B cell (primary cell): ENCODE data around the gene C8A.

Experiments used
- EZH2 ChIP-seq: IDR thresholded peaks from 2 replicates; pipeline ENCODE4 v1.6.1; 2012; ENCODE audit warnings: borderline replicate concordance, low read depth, mild to moderate bottlenecking, moderate library complexity, low read length; ENCODE audit not compliant: insufficient read depth, poor library complexity, severe bottlenecking
- TF ChIP-seq, protein P1 (sequence below): fragments of 200-600 bp; IDR thresholded peaks from one replicate; pipeline ENCODE4 v1.8.0; 2022; ENCODE audit warnings: antibody characterized with exemption, mild to moderate bottlenecking

DNA sequence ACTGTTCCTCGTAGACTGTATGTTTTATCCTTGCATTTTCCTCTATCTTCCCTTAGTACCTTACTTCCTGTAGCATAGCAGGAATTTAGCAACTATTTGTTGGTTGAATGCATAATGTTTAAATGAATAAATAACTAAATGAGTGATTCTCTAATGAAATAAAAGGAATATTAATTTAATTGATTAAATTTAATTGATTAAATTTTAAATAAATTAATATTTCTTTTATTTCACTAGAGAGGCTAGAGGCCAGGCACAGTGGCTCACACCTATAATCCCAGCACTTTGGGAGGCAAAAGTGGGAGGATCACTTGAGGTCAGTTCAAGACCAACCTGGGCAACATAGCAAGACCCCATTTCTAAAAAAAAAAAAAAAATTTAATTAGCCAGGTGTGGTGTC lies 85.4 kb downstream of the C8A start:
- TF ChIP-seq, protein P1, sequence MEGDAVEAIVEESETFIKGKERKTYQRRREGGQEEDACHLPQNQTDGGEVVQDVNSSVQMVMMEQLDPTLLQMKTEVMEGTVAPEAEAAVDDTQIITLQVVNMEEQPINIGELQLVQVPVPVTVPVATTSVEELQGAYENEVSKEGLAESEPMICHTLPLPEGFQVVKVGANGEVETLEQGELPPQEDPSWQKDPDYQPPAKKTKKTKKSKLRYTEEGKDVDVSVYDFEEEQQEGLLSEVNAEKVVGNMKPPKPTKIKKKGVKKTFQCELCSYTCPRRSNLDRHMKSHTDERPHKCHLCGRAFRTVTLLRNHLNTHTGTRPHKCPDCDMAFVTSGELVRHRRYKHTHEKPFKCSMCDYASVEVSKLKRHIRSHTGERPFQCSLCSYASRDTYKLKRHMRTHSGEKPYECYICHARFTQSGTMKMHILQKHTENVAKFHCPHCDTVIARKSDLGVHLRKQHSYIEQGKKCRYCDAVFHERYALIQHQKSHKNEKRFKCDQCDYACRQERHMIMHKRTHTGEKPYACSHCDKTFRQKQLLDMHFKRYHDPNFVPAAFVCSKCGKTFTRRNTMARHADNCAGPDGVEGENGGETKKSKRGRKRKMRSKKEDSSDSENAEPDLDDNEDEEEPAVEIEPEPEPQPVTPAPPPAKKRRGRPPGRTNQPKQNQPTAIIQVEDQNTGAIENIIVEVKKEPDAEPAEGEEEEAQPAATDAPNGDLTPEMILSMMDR: no peak
- no peak for TF ChIP-seq EZH2
